ENCODE results near the gene LCP2.

DNA sequence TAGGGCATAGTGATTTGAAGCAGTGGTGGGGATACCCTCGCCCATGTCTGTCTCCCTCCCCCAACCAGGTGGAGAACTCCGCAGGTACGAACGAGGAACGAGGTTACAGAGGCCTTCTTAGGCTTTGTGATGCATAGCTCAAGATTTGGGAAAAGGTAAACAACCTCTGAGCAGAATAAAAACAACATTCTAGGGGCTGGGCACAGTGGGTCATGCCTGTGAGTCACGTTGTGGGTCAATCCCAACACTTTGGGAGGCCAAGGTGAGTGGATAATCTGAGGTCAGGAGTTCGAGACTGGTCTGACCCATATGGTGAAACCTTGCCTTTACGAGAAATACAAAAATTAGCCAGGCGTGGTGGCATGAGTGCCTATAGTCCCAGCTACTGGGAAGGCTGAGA is 3.6 kb upstream of the LCP2 start:
- TF ChIP-seq, protein P1, sequence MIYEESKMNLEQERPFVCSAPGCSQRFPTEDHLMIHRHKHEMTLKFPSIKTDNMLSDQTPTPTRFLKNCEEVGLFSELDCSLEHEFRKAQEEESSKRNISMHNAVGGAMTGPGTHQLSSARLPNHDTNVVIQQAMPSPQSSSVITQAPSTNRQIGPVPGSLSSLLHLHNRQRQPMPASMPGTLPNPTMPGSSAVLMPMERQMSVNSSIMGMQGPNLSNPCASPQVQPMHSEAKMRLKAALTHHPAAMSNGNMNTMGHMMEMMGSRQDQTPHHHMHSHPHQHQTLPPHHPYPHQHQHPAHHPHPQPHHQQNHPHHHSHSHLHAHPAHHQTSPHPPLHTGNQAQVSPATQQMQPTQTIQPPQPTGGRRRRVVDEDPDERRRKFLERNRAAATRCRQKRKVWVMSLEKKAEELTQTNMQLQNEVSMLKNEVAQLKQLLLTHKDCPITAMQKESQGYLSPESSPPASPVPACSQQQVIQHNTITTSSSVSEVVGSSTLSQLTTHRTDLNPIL (CRISPR knock-in tag; IDR thresholded peaks at IDR 0.05; ENCODE audit: low read depth), result no peak
- TF ChIP-seq, protein P2, sequence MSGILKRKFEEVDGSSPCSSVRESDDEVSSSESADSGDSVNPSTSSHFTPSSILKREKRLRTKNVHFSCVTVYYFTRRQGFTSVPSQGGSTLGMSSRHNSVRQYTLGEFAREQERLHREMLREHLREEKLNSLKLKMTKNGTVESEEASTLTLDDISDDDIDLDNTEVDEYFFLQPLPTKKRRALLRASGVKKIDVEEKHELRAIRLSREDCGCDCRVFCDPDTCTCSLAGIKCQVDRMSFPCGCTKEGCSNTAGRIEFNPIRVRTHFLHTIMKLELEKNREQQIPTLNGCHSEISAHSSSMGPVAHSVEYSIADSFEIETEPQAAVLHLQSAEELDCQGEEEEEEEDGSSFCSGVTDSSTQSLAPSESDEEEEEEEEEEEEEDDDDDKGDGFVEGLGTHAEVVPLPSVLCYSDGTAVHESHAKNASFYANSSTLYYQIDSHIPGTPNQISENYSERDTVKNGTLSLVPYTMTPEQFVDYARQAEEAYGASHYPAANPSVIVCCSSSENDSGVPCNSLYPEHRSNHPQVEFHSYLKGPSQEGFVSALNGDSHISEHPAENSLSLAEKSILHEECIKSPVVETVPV (CRISPR knock-in tag; IDR thresholded peaks at IDR 0.05), result no peak
- TF ChIP-seq CSDC2 (CRISPR knock-in tag; IDR thresholded peaks at IDR 0.05) (no peak), ZNF70 (CRISPR knock-in tag; IDR thresholded peaks at IDR 0.05) (no peak), ZFP3 (CRISPR knock-in tag; IDR thresholded peaks at IDR 0.05) (no peak), ARNTL (CRISPR knock-in tag; IDR thresholded peaks at IDR 0.05; ENCODE audit: borderline replicate concordance, low read depth) (no peak), ZNF565 (CRISPR knock-in tag; conservative IDR thresholded peaks at IDR 0.05; ENCODE audit: low read depth) (no peak), RARB (CRISPR knock-in tag; IDR thresholded peaks at IDR 0.05) (no peak), PPARA (CRISPR knock-in tag; IDR thresholded peaks at IDR 0.05; ENCODE audit: borderline replicate concordance) (no peak), GLIS3 (CRISPR knock-in tag; IDR thresholded peaks at IDR 0.05) (no peak)
- TF ChIP-seq, protein P3, sequence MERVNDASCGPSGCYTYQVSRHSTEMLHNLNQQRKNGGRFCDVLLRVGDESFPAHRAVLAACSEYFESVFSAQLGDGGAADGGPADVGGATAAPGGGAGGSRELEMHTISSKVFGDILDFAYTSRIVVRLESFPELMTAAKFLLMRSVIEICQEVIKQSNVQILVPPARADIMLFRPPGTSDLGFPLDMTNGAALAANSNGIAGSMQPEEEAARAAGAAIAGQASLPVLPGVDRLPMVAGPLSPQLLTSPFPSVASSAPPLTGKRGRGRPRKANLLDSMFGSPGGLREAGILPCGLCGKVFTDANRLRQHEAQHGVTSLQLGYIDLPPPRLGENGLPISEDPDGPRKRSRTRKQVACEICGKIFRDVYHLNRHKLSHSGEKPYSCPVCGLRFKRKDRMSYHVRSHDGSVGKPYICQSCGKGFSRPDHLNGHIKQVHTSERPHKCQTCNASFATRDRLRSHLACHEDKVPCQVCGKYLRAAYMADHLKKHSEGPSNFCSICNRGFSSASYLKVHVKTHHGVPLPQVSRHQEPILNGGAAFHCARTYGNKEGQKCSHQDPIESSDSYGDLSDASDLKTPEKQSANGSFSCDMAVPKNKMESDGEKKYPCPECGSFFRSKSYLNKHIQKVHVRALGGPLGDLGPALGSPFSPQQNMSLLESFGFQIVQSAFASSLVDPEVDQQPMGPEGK (CRISPR knock-in tag; IDR thresholded peaks at IDR 0.05; ENCODE audit: borderline replicate concordance), result no peak

Measured in SK-N-SH treated with all-trans-retinoic acid at 6 μM for 48 hours (cell line).